ENCODE data around the gene ZFAND3. TPM values are rescaled to one million over a fixed set of nuclear protein-coding genes. Genes with fewer than 3 reads are reported as not detected.

The ZFAND3 gene
- polyA plus RNA-seq, 1 experiment = 15.5 TPM

DNA sequence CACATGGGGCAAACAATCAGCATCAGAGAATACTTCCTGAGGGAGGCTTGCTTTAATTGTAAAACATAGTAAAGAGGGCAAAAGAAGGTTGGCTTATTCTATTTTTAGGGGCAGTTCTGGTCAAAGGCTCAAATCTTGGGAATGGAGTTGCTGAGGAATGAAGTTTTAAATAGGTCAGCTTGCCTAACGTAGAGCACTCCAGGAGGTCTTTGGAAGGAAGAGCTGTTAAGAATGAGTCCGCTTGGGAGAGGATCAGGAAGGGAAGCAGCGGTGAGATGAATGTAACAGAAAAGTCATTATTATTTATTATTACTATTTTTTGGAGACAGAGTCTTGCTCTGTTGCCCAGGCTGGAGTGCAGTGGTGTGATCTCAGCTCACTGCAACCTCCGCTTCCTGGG, 108.7 kb downstream of the ZFAND3 start:
- Histone ChIP-seq H3K9me3 (ENCODE audit: control insufficient read depth, insufficient read depth, low read length) (no peaks in the 10 kb centered on the region), H3K4me3 (ENCODE audit: low read depth, low read length) (no peak overlapping the region), H3K27me3 (ENCODE audit: control insufficient read depth, insufficient read depth, low read length) (no peaks in the 10 kb centered on the region), H3K27ac (ENCODE audit: low read depth, low read length) (no peak overlapping the region)
- DNase-seq (ENCODE audit: low read depth, low spot score) = no peak
- ChIA-PET POLR2A (interaction anchor here (0.5 kb wide), 1 partner anchor 110 kb away, joined by 3 read pairs; no protein-coding TSS in a partner anchor), CTCF (no interaction called here)
- TF ChIP-seq, protein P1, sequence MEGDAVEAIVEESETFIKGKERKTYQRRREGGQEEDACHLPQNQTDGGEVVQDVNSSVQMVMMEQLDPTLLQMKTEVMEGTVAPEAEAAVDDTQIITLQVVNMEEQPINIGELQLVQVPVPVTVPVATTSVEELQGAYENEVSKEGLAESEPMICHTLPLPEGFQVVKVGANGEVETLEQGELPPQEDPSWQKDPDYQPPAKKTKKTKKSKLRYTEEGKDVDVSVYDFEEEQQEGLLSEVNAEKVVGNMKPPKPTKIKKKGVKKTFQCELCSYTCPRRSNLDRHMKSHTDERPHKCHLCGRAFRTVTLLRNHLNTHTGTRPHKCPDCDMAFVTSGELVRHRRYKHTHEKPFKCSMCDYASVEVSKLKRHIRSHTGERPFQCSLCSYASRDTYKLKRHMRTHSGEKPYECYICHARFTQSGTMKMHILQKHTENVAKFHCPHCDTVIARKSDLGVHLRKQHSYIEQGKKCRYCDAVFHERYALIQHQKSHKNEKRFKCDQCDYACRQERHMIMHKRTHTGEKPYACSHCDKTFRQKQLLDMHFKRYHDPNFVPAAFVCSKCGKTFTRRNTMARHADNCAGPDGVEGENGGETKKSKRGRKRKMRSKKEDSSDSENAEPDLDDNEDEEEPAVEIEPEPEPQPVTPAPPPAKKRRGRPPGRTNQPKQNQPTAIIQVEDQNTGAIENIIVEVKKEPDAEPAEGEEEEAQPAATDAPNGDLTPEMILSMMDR (IDR thresholded peaks at IDR 0.05; ENCODE audit: low read depth, low read length) = no peak

DNA sequence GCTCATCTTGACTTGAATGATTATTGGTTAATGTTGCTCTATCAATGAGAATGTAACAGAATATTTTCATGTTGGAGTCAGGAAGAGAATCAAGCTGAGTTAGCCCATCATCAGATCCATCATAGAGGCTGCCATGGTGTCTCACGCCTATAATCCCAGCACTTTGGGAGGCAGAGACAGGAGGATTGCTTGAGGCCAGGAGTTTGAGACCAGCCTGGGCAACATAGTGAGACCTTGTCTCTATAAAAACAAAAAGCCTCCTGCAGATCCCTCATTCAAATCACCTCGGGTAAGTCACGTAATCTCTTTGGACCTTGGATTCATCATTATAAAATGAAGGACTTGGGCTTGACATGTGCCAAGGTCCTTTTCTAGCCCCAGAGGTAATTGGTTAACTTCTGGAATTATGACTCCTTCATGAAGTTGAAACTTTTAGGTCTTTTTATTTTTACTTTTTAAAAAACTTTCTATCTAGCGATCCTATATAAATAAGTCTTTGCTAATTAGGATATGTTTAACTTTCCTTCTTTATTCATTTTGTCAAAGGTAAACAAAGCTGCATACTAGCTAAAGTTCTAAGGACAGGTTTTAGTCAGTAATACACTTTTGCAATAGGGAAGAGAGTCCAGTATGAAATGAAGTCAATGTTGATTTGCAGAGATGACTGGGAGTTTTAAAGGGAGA, 110.9 kb downstream of the ZFAND3 start:
- Histone ChIP-seq H3K4me3 (ENCODE audit: low read depth, low read length) (no peak overlapping the region), H3K27ac (ENCODE audit: low read depth, low read length) (no peak overlapping the region), H3K9me3 (ENCODE audit: control insufficient read depth, insufficient read depth, low read length) (no peaks in the 10 kb centered on the region), H3K27me3 (ENCODE audit: control insufficient read depth, insufficient read depth, low read length) (no peaks in the 10 kb centered on the region)
- ChIA-PET CTCF (interaction anchor here (0.8 to 1.9 kb wide), 2 partner anchors 225 to 563 kb away, joined by 4 to 5 read pairs; no protein-coding TSS in a partner anchor), POLR2A (interaction anchor here (1.3 kb wide), 1 partner anchor 14 kb away, joined by 6 read pairs; no protein-coding TSS in a partner anchor)
- TF ChIP-seq, protein P1 (IDR thresholded peaks at IDR 0.05; ENCODE audit: low read depth, low read length) = no peak
- DNase-seq (ENCODE audit: low read depth, low spot score) = no peak

DNA sequence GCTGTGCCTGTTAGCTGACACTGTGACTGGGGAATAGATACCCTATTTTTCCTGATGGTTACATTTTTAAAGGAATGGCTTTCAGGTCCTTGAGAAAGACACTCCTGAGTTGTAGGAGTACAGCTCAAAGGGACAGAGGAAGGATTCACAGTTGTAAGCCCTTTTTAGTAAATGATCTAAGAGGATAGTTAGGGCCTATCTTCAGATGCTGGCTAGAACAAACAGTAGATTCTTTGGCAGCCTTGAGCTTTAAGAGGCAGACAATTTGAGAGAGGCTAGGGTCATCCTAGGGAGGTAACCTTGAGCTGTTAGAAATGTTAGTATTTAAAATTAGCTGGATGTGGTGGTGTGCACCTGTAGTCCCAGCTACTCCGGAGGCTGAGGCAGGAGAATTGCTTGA, 111.5 kb downstream of the ZFAND3 start:
- Histone ChIP-seq H3K4me3 (ENCODE audit: low read depth, low read length) (no peak overlapping the region), H3K27me3 (ENCODE audit: control insufficient read depth, insufficient read depth, low read length) (no peaks in the 10 kb centered on the region), H3K27ac (ENCODE audit: low read depth, low read length) (no peak overlapping the region), H3K9me3 (ENCODE audit: control insufficient read depth, insufficient read depth, low read length) (no peaks in the 10 kb centered on the region)
- ChIA-PET POLR2A (interaction anchor here (1.3 kb wide), 1 partner anchor 14 kb away, joined by 6 read pairs; no protein-coding TSS in a partner anchor), CTCF (interaction anchor here (0.8 to 1.9 kb wide), 3 partner anchors 225 to 563 kb away, joined by 3 to 5 read pairs (median 4); no protein-coding TSS in a partner anchor)
- TF ChIP-seq, protein P1 (IDR thresholded peaks at IDR 0.05; ENCODE audit: low read depth, low read length) = no peak
- no peak for DNase-seq (ENCODE audit: low read depth, low spot score)

DNA sequence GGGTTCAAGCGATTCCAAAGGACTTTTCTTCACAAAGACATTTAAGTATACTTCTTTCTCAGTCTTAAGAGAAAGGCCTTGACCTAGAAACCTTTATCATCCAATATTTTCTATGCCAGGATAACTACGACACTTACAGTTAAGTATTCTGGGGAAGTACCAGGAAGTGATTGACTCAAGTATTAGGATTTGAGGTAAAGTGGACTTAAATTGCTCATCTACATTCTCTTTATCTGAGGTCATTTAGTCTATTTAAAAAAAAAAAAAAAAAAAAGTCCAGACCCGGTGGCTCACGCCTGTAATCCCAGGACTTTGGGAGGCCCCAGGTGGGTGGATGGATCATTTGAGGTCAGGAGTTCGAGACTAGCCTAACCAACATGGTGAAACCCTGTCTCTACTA, 114.7 kb downstream of the ZFAND3 start:
- CTCF ChIA-PET = interaction anchor here (0.7 kb wide), 1 partner anchor 174 kb away, joined by 5 read pairs; no protein-coding TSS in a partner anchor
- TF ChIP-seq, protein P1 (IDR thresholded peaks at IDR 0.05; ENCODE audit: low read depth, low read length) = no peak
- DNase-seq (ENCODE audit: low read depth, low spot score) = no peak

DNA sequence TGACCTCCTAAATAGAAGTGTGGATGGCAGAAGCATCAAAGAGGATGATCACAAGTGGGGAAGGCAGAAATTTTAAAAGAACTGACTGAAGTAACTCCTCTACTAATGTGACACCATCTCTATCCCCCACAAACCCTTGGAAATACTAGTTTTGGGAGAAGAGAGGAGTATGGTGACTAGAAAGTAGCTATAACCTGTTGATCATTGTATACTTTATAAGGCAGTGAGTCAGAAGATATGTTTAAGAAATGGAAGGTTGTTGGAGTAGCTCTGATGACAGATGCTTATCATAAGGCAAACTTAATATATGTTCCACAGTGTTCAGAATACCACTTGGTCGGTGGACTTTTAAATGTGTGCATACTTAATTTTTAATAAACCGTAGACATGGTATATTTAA, 116.6 kb downstream of the ZFAND3 start:
- ChIA-PET CTCF (interaction anchor here (0.5 to 1.3 kb wide), 3 partner anchors 35 to 145 kb away, joined by 3 to 5 read pairs (median 4); no protein-coding TSS in a partner anchor), POLR2A (no interaction called here)
- TF ChIP-seq, protein P1 (IDR thresholded peaks at IDR 0.05; ENCODE audit: low read depth, low read length) = no peak
- Histone ChIP-seq H3K27ac (ENCODE audit: low read depth, low read length) (no peak overlapping the region), H3K9me3 (ENCODE audit: control insufficient read depth, insufficient read depth, low read length) (no peaks in the 10 kb centered on the region), H3K27me3 (ENCODE audit: control insufficient read depth, insufficient read depth, low read length) (no peaks in the 10 kb centered on the region), H3K4me3 (ENCODE audit: low read depth, low read length) (no peak overlapping the region)
- DNase-seq (ENCODE audit: low read depth, low spot score) = no peak

More for the DNA sequence above, 114.7 kb downstream of the ZFAND3 start:
- no peaks in the 10 kb centered on the region for H3K27me3 ChIP-seq (ENCODE audit: control insufficient read depth, insufficient read depth, low read length)
- POLR2A ChIA-PET = interaction anchor here (0.7 kb wide), 1 partner anchor 56 kb away, joined by 3 read pairs; no protein-coding TSS in a partner anchor
- H3K9me3 ChIP-seq (ENCODE audit: control insufficient read depth, insufficient read depth, low read length) = no peaks in the 10 kb centered on the region
- no peak overlapping the region for H3K27ac ChIP-seq (ENCODE audit: low read depth, low read length)
- H3K4me3 ChIP-seq (ENCODE audit: low read depth, low read length) = no peak overlapping the region

All from AG04450 (cell line).